DOHH2 (cell line): ENCODE measurements around the gene CNKSR2.

Source experiments
- H3F3A ChIP-seq: fragments of 200-600 bp; sonication (generic), shearing (Covaris generic); 2 replicates; pipeline ENCODE4 v1.6.0; 2016; ENCODE audit warnings: antibody characterized with exemption, mild to moderate bottlenecking; ENCODE audit not compliant: control insufficient read depth, insufficient read depth
- H3K27ac ChIP-seq: fragments of 200-600 bp; sonication (generic); 2 replicates; pipeline ENCODE4 v1.5.1; 2014; ENCODE audit warnings: low read depth, mild to moderate bottlenecking, low read length, moderate library complexity
- H3K27me3 ChIP-seq: fragments of 200-600 bp; sonication (generic); 2 replicates; pipeline ENCODE4 v1.6.1; 2014; ENCODE audit warnings: mild to moderate bottlenecking, low read length, mixed read lengths; ENCODE audit not compliant: control insufficient read depth
- H3K36me3 ChIP-seq: fragments of 200-600 bp; sonication (generic); 2 replicates; pipeline ENCODE4 v1.6.1; 2014; ENCODE audit warnings: mild to moderate bottlenecking, low read length, moderate library complexity, mixed read lengths; ENCODE audit not compliant: control insufficient read depth
- H3K4me1 ChIP-seq: fragments of 200-600 bp; sonication (generic); 2 replicates; pipeline ENCODE4 v1.6.1; 2014; ENCODE audit warnings: mild to moderate bottlenecking, low read length, mixed read lengths; ENCODE audit not compliant: control insufficient read depth
- H3K4me2 ChIP-seq: fragments of 200-600 bp; sonication (generic); 2 replicates; pipeline ENCODE4 v1.6.0; 2014; ENCODE audit warnings: mild to moderate bottlenecking, low read length, moderate library complexity
- H3K4me3 ChIP-seq: fragments of 200-600 bp; sonication (generic); 2 replicates; pipeline ENCODE4 v1.5.1; 2014; ENCODE audit warnings: mild to moderate bottlenecking, low read length, mixed read lengths
- H3K79me2 ChIP-seq: fragments of 200-600 bp; sonication (generic); 2 replicates; pipeline ENCODE4 v1.6.1; 2014; ENCODE audit warnings: mild to moderate bottlenecking, low read length, mixed read lengths; ENCODE audit not compliant: control insufficient read depth
- H3K9me2 ChIP-seq: fragments of 200-600 bp; sonication (generic); replicated peaks from 2 replicates; pipeline ENCODE4 v1.6.1; 2014; ENCODE audit warnings: mild to moderate bottlenecking, low read length, mixed read lengths; ENCODE audit not compliant: control insufficient read depth
- H3K9me3 ChIP-seq: fragments of 200-600 bp; sonication (generic); 2 replicates; pipeline ENCODE4 v1.6.1; 2014; ENCODE audit warnings: antibody characterized with exemption, low read length, mixed read lengths; ENCODE audit not compliant: control insufficient read depth, insufficient read depth
- H4K20me1 ChIP-seq: fragments of 200-600 bp; sonication (generic); 2 replicates; pipeline ENCODE4 v1.6.0; 2014; ENCODE audit warnings: low read depth, mild to moderate bottlenecking, antibody characterized with exemption, low read length, moderate library complexity; ENCODE audit not compliant: control insufficient read depth, insufficient read depth
- EZH2phosphoT487 ChIP-seq: fragments of 200-600 bp; sonication (generic); IDR thresholded peaks from 2 replicates; pipeline ENCODE4 v1.6.1; 2017; ENCODE audit warnings: borderline replicate concordance, mild to moderate bottlenecking, antibody characterized with exemption, low read length, moderate library complexity, mixed read lengths
- TF ChIP-seq, protein P1 (sequence below): fragments of 200-600 bp; sonication (generic); IDR thresholded peaks from one replicate; pipeline ENCODE4 v1.5.1; 2014; ENCODE audit warnings: antibody characterized with exemption, mild to moderate bottlenecking, low read depth, low read length; ENCODE audit not compliant: poor library complexity, severe bottlenecking

Gene CNKSR2

DNA sequence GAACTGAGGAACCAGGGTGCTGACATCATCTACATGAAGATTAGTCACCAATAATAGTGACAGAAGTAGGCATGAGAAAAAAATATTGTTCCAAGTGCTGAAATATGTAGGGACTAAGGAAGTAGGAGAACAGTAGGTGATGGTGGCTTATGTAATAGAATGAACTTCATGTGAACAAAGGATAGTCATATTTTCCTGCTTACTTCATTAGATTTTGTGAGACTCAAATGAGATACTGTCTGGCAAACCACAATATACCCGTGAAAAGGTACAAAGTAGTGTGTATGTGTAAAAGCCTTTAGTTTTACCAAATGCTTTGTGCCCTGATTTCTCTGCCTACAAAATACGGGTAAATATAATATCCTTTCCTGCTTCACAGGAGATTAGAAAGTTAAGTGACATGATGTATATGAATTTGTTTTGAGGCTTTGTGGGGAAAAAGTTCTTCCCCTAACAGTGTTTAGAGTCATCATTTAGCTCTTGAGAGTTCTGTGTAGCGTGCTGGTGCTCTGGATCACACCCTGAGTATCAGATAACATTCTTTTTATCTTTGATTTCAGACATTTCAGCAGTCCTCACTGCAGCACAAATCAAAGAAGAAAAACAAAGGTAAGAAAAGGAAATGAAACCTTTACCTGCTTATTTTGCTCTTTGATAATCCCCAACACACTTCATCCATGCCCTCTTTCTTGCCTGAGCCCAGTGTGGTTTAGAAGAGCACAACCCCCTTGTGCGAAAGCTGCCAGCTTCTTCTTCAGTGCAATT, 216.0 kb downstream of the CNKSR2 start:
- no peak for TF ChIP-seq EZH2phosphoT487
- TF ChIP-seq, protein P1, sequence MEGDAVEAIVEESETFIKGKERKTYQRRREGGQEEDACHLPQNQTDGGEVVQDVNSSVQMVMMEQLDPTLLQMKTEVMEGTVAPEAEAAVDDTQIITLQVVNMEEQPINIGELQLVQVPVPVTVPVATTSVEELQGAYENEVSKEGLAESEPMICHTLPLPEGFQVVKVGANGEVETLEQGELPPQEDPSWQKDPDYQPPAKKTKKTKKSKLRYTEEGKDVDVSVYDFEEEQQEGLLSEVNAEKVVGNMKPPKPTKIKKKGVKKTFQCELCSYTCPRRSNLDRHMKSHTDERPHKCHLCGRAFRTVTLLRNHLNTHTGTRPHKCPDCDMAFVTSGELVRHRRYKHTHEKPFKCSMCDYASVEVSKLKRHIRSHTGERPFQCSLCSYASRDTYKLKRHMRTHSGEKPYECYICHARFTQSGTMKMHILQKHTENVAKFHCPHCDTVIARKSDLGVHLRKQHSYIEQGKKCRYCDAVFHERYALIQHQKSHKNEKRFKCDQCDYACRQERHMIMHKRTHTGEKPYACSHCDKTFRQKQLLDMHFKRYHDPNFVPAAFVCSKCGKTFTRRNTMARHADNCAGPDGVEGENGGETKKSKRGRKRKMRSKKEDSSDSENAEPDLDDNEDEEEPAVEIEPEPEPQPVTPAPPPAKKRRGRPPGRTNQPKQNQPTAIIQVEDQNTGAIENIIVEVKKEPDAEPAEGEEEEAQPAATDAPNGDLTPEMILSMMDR, result no peak
- Histone ChIP-seq H3K4me2 (no peak overlapping the region), H4K20me1 (no peaks in the 10 kb centered on the region), H3K79me2 (no peaks in the 10 kb centered on the region), H3K27me3 (no peaks in the 10 kb centered on the region), H3K4me1 (no peaks in the 10 kb centered on the region), H3K9me2 (no peaks in the 10 kb centered on the region), H3K4me3 (no peak overlapping the region), H3F3A (no peaks in the 10 kb centered on the region), H3K36me3 (no peaks in the 10 kb centered on the region), H3K27ac (no peak overlapping the region), H3K9me3 (no peaks in the 10 kb centered on the region)

- Histone ChIP-seq H3K27ac (no peak overlapping the region), H3K9me3 (no peaks in the 10 kb centered on the region), H3F3A (no peaks in the 10 kb centered on the region), H3K36me3 (no peaks in the 10 kb centered on the region), H4K20me1 (no peaks in the 10 kb centered on the region), H3K4me3 (no peak overlapping the region), H3K4me1 (no peaks in the 10 kb centered on the region), H3K27me3 (no peaks in the 10 kb centered on the region), H3K9me2 (no peaks in the 10 kb centered on the region), H3K79me2 (no peaks in the 10 kb centered on the region), H3K4me2 (no peak overlapping the region)
- TF ChIP-seq, protein P1, result no peak
Measured at GRCh38 chrX:21606002-21606401, 231.8 kb downstream of the CNKSR2 start.

DNA sequence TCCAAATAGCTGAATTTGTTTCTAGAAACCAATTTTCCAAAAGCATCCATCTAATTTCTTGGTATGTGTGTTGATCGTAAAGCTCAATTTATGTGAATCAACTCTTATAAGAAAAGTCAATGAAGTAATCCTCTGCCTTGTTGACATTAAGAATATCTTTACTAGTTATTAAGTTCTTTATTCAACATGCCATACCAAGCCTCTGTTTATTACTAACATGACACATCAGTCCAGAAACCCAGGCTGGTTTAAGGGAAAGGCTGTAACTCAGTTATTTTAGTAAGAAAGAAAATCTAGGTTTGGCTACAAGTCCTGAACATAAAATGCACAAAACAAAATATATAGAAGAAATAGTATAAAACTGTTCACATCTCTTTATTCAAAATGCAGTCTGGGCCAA, 235.9 kb downstream of the CNKSR2 start:
- no peaks in the 10 kb centered on the region for H3K79me2 ChIP-seq
- H3F3A ChIP-seq, result no peaks in the 10 kb centered on the region
- H3K4me2 ChIP-seq, result no peak overlapping the region
- no peaks in the 10 kb centered on the region for H3K9me3 ChIP-seq
- no peaks in the 10 kb centered on the region for H4K20me1 ChIP-seq
- H3K27me3 ChIP-seq, result no peaks in the 10 kb centered on the region
- no peak for TF ChIP-seq EZH2phosphoT487
- TF ChIP-seq, protein P1, result no peak
- no peak overlapping the region for H3K4me3 ChIP-seq
- H3K4me1 ChIP-seq, result no peaks in the 10 kb centered on the region
- H3K36me3 ChIP-seq, result no peaks in the 10 kb centered on the region
- H3K27ac ChIP-seq, result no peak overlapping the region
- no peaks in the 10 kb centered on the region for H3K9me2 ChIP-seq
